ENCODE measurements around the gene OGDHL. TPM values are rescaled to one million over a fixed set of nuclear protein-coding genes. Genes with fewer than 3 reads are reported as not detected.
"Not testable (repeated sequence)": the region's sequence is repeated elsewhere in the genome, so short reads cannot be mapped to it uniquely, and the experiment has no call there.

Gene OGDHL
- 4.1 and 13.9 TPM in 2 replicates for total RNA-seq (2014; rRNA removed; shearing (Covaris generic); ENCODE audit: low replicate concordance)

DNA sequence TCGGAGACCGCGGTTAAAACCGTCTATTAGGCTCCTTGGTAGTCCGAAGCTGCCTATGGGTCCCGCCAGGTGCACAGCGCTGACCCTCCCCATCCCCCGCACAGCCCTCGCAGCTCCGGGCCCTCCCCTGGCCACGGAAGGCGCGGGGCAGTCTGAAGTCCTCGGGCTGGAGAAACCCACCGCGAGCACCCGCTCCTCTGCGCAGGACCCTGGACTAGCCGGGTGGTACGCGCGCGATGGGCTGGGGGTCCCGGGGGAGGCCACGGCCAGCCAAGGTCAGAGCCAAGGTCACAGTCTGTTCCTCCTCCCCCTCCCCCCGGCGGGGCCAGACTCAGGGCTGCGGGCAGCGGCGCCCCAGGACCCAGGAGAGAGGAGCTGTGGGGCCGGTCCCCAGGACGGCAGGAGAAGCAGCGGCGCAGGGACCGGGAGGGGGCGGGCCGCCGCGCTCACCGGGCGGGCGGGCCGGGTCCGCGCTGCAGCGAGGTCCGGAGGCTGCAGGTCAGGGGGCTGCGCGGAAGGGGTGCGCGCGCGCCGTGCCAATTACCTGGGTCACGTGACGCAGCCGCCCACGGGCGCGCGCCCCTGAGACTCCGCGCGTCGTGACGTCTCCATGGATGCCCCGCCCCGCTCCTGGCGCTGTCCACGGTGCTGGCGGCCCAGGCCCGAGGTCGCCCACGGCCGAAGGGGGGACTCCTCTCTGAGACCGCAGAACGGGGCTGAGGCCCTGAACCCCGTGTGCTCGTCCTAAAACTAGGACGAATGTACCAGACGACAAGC, at the start of gene OGDHL:
OGDHL (minus strand) TSS at position 535 of the 777 bp plus-strand sequence. CDS start 3,731 bp downstream, outside the sequence.
- DNase-seq (ENCODE audit: low read depth), result peak; percentile 65
- in situ Hi-C loops (cut with HindIII; ENCODE audit: low pct_unique_long_range_greater_than_20kb, low sequenced_read_pairs), result no loop called here

DNA sequence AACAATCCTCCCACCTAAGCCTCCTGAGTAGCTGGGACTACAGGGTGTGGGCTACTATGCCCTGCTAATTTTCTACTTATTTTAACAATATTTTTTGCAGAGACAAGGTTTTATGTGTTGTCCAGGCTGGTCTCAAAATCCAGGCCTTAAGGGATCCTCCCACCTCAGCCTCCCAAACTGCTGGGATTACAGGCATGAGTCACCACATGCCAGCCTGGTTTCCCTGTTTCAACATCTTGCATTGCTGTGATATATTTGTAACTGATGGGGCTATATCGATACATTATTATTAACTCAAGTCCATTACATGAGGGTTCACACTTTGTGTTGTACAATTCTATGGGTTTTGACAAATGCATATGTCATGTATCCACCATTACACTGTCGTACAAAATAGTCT, 41.9 kb upstream of the OGDHL start:
- DNase-seq (ENCODE audit: low read depth), result no peak
- in situ Hi-C loops (cut with HindIII; ENCODE audit: low pct_unique_long_range_greater_than_20kb, low sequenced_read_pairs), result no loop called here

DNA sequence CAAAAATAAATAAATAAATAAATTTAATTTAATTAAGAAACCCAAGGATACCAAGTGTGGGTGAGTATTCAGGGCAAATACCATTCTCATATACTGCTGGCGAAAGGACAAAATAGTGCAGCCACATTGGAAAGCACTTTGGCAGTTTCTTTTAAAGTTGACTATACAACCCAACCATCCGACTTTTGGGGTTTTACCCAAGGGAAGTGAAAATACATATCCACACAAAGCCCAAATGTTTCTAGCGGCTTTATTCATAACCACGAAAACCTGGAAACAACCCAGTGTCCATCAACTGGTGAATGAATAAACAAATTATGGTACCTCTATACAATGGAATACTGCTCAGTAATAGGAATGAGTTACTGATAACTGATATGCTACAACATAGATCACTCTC, 36.2 kb upstream of the OGDHL start:
- no peak for DNase-seq (ENCODE audit: low read depth)
- in situ Hi-C loops (cut with HindIII; ENCODE audit: low pct_unique_long_range_greater_than_20kb, low sequenced_read_pairs), result no loop called here

DNA sequence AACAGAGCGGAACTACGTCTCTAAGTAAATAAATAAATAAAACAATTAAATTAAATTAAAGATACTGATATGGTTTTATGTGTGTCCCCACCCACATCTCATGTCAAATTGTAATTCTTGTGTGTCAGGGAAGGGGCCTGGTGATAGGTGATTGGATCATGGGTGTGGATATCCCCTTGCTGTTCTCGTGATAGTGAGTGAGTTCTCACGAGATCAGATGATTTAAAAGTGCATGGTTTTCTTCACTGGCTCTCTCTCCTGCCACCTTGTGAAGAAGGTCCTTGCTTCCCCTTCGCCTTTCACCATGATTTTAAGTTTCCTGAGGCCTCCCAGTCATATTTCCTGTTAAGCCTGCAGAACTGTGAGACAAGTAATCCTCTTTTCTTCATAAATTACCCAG, 29.0 kb upstream of the OGDHL start:
- in situ Hi-C loops (cut with HindIII; ENCODE audit: low pct_unique_long_range_greater_than_20kb, low sequenced_read_pairs), result no loop called here

DNA sequence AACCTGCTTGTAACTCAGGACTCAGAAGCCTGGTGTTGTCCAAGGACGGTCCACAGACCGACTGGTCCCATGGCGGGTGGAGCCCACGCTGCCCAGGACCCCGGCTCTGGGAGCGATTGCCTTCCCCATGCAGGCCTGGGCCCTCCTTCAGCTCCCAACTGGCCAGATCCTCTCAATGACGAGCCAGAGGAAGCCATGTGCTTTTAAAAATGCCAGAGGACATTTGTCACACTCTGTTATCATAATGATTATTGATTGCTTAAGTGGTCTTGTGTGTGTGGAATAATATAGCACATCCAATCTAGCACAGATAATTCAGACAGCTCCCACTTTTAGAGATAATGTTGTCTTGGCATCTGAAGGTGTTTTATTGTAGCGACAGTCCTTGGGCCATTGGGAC, 22.6 kb upstream of the OGDHL start:
- in situ Hi-C loops (cut with HindIII; ENCODE audit: low pct_unique_long_range_greater_than_20kb, low sequenced_read_pairs), result no loop called here

More for the DNA sequence above, 29.0 kb upstream of the OGDHL start:
- no peak for DNase-seq (ENCODE audit: low read depth)

DNA sequence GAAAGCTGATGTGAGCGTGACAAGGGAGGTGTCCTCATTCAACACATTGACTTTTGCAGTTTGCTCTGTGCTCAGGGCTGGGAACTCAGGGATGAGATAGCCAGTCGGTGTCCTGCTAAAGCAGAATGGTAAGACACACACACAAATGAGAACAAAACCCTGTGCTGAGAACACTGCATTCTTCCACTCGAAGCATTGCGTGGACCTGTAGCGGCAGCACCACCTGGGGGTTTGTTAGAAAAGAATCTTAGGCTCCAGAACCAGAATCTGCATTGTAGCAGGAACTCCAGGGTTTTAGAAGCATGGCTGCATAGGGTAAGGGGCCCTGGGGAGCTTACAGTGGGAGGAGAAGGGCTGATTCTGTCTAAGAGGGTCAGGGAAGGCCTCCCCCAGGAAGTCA, 21.5 kb upstream of the OGDHL start:
- DNase-seq (ENCODE audit: low read depth), result no peak
- in situ Hi-C loops (cut with HindIII; ENCODE audit: low pct_unique_long_range_greater_than_20kb, low sequenced_read_pairs), result no loop called here

More for the DNA sequence above, 22.6 kb upstream of the OGDHL start:
- DNase-seq (ENCODE audit: low read depth), result no peak

DNA sequence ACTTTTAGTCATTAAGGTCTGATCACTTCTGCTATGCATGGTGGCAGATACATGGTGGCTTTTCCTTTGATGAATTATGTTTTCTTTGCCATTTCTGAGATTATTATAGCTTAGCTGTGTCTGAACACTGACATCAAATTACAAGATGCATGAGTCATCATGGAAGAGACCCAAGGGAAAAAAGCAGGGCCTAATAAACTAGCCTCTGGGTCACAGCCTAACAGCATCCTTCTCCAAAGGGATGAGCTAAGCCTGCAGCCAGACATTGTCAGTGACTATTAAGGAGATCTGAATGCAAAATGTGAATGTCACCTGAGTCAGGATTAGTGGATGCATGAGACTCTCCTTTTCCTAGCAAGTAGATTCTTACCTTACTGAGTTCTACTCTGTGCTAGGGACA, 19.1 kb upstream of the OGDHL start:
- DNase-seq (ENCODE audit: low read depth), result no peak
- in situ Hi-C loops (cut with HindIII; ENCODE audit: low pct_unique_long_range_greater_than_20kb, low sequenced_read_pairs), result no loop called here

DNA sequence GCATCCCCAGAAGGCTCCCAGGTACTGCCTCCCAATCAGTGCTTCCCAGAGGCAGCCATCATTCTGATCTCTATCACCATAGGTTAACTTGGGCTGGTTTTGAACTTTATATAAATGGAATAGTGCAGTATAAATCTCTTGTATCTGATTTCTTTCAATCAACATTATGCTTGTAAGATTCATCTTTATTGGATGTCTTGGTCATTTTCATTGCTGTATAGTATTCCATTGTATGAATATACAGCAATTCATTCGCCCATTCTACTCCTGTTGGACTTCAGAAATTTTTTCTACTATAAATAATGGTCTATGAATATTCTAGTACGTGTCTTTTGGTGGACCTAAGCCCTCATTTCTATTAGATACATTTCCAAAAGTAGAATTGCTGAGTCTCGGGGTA, 16.1 kb upstream of the OGDHL start:
- DNase-seq (ENCODE audit: low read depth), result no peak
- in situ Hi-C loops (cut with HindIII; ENCODE audit: low pct_unique_long_range_greater_than_20kb, low sequenced_read_pairs), result no loop called here

DNA sequence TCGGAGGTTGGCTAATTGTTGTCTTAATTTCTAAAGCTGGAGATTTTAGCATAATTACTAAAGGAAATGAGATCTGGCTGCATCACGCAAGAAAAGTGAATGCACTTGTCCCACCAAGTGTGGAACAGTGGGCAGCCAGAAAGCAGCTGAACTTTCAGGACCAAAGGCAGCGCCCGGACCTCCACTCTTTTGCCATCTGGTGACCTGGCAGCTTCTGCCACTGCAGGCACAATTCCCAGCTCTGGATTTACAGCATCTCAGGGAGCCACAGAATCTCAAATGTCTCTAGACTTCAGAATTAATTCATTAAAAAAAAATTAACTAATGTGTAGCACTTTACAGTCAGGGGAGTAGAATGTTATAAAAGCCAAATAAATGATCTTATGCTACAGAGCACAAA, 14.7 kb upstream of the OGDHL start:
- no peak for DNase-seq (ENCODE audit: low read depth)
- in situ Hi-C loops (cut with HindIII; ENCODE audit: low pct_unique_long_range_greater_than_20kb, low sequenced_read_pairs), result no loop called here

DNA sequence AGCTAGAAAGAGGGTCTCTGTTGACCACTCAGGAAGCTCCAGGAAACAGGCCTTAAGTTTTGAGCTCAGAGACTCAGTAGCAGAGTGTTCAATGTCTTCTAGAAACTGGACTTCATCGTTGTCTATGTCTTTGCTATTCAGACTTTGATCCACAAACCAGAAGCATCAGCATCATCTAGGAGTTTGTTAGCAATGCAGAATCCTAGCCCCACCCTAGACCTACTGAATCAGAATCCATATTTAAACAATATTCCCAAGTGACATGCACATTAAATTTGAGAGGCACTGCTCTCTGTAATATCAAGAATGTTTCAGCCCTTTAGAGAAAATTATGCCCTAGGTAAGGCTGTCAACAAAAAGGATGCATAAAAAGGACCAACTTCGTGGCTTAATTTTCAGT, 12.9 kb upstream of the OGDHL start:
- no peak for DNase-seq (ENCODE audit: low read depth)
- in situ Hi-C loops (cut with HindIII; ENCODE audit: low pct_unique_long_range_greater_than_20kb, low sequenced_read_pairs), result no loop called here

DNA sequence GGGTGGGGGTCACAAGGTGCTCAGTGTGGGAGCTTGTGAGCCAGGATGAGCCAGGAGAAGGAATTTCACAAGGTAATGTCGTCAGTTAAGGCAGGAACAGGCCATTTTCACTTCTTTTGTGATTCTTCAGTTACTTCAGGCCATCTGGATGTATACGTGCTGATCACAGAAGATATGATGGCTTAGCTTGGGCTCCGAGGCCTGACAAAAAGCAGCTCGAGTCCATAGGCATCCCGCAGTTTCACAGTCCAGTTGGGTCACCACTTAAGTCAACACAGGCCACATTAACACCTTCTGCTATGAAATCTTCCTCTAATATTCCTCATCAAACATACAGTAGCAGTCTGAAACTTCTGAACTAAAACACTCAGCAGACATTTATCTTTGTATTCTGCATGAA, 10.8 kb upstream of the OGDHL start:
- in situ Hi-C loops (cut with HindIII; ENCODE audit: low pct_unique_long_range_greater_than_20kb, low sequenced_read_pairs); DNase-seq (ENCODE audit: low read depth): not testable (repeated sequence)

DNA sequence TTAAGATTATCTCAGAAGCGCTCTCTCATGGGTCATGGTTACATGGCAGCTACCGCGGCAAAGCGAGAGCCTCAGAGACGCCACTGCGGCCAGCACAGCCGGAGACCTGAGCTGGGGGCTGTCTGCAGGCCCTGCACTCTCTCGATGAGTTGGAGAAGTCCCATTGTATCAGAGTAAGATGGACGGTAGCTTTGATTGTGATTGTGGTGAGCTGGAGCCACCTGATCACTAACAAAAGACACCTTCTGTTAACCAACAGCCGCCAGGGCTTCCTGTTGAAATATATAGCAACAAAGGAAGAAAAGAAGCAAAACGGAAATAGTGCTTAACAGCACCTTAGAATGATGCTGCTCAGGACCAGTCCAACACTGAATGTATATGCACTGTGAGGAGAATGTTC, 8.9 kb upstream of the OGDHL start:
- DNase-seq (ENCODE audit: low read depth); in situ Hi-C loops (cut with HindIII; ENCODE audit: low pct_unique_long_range_greater_than_20kb, low sequenced_read_pairs): not testable (repeated sequence)

DNA sequence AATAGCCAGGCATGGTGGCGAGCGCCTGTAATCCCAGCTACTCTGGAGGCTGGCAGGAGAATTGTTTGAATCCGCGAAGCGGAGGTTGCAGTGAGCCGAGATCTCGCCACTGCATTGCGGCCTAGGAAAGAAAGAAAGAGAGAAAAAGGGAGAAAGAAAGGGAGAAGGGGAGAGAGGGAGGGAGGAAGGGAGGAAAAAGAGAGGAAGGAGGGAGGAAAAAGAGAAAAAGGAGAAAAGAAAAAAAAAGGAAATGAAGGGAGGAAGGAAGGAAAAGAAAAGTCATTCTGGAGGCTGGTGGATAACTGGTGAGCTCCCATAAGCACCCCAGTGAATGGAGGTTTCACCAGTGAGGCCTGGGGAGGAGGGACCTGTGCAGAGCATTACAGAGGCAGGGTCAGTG, 7.6 kb upstream of the OGDHL start:
- in situ Hi-C loops (cut with HindIII; ENCODE audit: low pct_unique_long_range_greater_than_20kb, low sequenced_read_pairs), result no loop called here
- no peak for DNase-seq (ENCODE audit: low read depth)

DNA sequence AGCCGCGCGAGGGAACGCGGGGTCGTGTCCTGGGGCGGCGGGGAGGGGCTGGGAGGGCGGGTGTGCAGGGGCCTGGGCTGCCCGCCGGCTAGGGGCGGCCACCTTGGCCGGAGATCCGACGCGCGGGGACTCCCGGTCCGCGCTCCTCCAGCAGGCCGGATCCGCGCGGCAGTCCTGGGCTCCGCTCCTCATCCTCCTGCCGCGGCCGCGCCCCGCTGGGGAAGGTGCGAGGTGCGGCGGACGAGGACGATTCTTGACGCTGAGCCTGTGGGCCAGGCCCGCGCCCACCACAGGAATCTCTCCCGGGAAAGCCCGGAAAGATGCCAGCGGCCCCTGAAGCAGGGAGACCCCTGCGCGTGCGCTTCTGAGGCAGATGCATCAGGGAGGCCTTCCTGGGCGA, 6.6 kb upstream of the OGDHL start:
- no peak for DNase-seq (ENCODE audit: low read depth)
- in situ Hi-C loops (cut with HindIII; ENCODE audit: low pct_unique_long_range_greater_than_20kb, low sequenced_read_pairs), result no loop called here

DNA sequence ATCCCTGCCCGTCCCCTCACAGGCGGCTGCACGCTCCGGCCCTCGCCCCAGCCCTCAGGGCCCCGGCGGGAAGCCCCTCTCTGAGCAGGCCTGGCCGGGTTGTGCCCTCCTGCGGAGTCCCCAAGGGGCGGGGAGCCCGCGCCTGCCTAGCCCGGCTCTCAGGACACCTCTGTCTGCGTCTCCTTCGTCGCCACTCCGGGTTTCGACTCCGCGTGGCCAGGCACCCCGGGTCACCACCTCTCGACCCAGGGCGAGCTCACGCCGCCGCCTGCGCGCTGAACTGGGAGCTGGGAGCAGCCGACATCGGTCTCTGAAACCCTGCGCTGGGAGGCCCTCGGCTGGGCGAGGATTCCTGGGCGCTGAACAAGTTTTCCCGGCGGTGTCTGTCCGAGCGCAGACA, 6.2 kb upstream of the OGDHL start:
- DNase-seq (ENCODE audit: low read depth), result no peak
- in situ Hi-C loops (cut with HindIII; ENCODE audit: low pct_unique_long_range_greater_than_20kb, low sequenced_read_pairs), result no loop called here

DNA sequence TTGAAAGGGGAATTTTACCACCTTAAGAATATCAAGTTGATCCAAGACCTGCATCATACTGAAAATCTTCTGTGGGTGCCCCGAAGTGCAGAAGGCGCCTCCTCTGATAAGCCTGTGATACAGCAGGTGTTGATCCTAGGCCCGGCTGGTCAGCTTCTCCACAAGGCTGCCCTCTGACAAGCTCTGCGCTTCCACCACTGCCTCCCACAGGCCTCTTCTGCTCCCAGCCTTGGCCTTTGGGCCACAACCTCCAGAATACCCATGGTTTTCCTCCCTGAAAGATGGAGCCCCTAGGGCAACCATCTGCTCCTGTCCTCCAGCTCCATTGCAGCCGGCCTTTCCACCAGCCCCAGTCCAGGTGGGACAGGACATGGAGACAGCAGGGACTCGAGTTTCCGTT, 5.6 kb upstream of the OGDHL start:
- DNase-seq (ENCODE audit: low read depth), result no peak
- in situ Hi-C loops (cut with HindIII; ENCODE audit: low pct_unique_long_range_greater_than_20kb, low sequenced_read_pairs), result no loop called here

DNA sequence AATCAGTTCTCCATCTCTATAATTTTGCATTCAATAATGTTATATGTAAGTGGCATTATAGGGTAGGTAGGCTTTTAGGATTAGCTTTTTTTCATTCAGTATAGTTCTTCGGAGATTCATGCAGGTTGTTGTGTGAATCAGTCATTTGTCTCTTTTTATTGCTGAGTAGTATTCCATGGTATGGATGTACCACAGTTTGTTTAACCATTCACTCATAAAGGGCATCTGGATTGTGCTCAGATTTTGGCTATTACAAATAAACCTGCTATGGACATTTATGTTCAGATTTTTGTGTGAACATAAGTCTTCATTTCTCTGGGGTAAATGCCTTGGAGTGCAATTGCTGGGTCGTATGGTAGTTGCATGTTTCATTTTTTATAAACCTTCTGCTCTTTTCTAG, 4.4 kb upstream of the OGDHL start:
- DNase-seq (ENCODE audit: low read depth), result no peak
- in situ Hi-C loops (cut with HindIII; ENCODE audit: low pct_unique_long_range_greater_than_20kb, low sequenced_read_pairs), result no loop called here

DNA sequence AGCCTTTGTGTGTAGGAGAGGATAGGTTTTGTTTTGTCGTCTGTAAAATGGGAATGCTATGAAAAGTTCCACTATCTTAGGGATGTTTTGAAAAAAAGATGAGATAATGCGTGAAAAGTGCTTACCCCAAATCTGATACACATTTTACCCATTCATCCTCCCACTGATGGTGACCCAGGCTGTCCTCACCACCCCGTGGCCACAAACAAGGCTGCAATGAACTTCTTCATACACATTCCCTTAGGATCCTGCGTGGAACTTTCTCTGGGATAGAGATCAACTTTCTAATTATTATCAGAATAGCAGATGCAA, 399 bp upstream of the OGDHL start:
- in situ Hi-C loops (cut with HindIII; ENCODE audit: low pct_unique_long_range_greater_than_20kb, low sequenced_read_pairs), result no loop called here
- DNase-seq (ENCODE audit: low read depth), result no peak

DNA sequence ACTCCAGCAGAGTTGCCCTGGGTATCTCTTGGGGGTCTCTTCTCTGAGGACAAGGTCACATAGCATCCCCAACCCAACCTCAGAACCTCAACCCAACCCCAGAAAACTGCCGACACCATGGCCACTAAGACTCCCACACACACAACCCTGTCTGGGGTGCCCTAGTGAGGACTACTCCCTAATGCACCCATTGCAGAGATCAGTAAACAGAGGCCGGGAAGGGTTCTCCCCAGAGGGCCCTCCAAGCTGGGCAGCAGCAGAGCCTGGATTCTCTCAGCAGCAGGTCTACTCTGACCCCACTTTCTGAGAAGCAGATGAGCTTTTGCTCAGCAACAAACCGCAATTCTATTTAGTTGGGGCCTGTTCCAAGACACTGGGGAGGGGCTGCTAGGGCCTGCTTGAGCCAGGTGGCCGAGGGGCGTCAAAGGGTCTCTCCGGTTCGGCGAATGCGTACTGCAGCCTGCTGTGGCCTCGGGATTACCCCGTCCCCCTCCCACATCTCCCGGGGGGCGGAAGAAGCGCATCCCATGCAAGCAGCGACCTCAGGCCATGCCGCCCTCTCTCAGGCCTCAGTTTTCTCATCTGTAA, 828 bp downstream of the OGDHL start:
- in situ Hi-C loops (cut with HindIII; ENCODE audit: low pct_unique_long_range_greater_than_20kb, low sequenced_read_pairs), result no loop called here

DNA sequence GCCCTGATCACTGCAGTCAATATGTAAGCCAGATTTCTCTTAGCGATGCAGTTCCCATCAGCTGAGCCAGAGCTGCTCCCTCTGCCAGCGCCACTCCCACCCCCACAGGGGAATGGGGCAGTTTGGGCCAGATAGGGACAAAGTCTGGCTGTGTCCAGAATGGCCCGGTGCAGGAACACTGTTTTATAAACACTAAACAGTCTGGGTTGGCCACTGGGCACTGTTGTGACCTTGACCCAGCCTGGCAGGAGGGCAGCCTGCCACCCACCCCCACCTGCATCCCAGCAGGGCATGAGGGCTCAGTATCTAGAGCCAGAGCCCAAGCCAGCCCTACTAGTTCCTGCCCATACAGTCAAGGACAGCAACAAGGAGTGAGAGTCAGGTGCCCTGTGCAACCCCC, 1.3 kb downstream of the OGDHL start:
- in situ Hi-C loops (cut with HindIII; ENCODE audit: low pct_unique_long_range_greater_than_20kb, low sequenced_read_pairs), result no loop called here
- DNase-seq (ENCODE audit: low read depth), result no peak

More for the DNA sequence above, 828 bp downstream of the OGDHL start:
- no peak for DNase-seq (ENCODE audit: low read depth)

Measured in Caki2 (cell line).